ENCODE results near the gene GPC3.
"Not testable (repeated sequence)": the region's sequence is repeated elsewhere in the genome, so short reads cannot be mapped to it uniquely, and the experiment has no call there.

The GPC3 gene

DNA sequence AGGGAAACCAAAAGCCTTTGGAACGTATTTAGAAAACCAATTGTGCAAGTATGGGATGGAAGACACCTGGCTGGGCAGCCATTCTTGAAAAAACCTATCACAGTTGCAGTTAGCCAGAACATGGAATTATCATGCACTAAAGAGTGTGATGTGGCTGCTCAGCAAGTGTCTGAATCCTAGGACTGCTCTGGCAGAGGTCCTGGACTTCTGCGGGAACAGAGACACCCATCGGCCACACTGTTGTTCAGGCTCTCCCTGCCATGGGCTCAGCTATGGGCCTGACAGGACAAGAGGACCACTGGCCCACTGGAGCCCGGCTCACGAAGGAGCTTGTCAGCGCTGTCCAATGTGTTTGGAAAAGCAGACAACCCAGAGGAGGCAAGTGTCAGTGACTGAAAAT is 454.4 kb downstream of the GPC3 start:
- in situ Hi-C loops (cut with MboI; ENCODE audit: low pct_unique_long_range_greater_than_20kb, low sequenced_read_pairs, unreplicated experiment) = no loop called here
- TF ChIP-seq, protein P1, sequence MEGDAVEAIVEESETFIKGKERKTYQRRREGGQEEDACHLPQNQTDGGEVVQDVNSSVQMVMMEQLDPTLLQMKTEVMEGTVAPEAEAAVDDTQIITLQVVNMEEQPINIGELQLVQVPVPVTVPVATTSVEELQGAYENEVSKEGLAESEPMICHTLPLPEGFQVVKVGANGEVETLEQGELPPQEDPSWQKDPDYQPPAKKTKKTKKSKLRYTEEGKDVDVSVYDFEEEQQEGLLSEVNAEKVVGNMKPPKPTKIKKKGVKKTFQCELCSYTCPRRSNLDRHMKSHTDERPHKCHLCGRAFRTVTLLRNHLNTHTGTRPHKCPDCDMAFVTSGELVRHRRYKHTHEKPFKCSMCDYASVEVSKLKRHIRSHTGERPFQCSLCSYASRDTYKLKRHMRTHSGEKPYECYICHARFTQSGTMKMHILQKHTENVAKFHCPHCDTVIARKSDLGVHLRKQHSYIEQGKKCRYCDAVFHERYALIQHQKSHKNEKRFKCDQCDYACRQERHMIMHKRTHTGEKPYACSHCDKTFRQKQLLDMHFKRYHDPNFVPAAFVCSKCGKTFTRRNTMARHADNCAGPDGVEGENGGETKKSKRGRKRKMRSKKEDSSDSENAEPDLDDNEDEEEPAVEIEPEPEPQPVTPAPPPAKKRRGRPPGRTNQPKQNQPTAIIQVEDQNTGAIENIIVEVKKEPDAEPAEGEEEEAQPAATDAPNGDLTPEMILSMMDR (IDR thresholded peaks at IDR 0.05; ENCODE audit: extremely low read depth, insufficient read depth, missing control alignments) = no peak
- DNase-seq (ENCODE audit: low spot score) = no peak

DNA sequence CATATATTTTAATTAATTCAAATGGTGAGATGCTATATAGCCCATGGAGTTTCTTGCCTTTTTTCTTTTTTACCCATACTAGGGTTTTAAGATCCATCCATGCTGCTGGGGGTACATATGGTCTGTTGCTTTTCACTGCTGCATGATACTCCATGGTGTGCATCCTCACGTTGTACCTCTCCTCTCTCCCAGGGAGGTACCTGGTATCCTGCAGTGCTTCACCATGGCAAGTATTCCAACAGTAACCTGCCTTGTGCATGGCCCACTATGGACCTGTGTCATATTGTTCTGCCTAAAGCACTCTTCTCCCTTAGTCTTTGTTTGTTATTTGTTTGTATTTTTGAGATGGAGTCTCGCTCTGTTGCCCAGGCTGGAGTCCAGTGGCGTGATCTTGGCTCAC is 455.8 kb downstream of the GPC3 start:
- no peak for DNase-seq (ENCODE audit: low spot score)
- TF ChIP-seq, protein P1 (IDR thresholded peaks at IDR 0.05; ENCODE audit: extremely low read depth, insufficient read depth, missing control alignments) = no peak
- in situ Hi-C loops (cut with MboI; ENCODE audit: low pct_unique_long_range_greater_than_20kb, low sequenced_read_pairs, unreplicated experiment) = no loop called here

DNA sequence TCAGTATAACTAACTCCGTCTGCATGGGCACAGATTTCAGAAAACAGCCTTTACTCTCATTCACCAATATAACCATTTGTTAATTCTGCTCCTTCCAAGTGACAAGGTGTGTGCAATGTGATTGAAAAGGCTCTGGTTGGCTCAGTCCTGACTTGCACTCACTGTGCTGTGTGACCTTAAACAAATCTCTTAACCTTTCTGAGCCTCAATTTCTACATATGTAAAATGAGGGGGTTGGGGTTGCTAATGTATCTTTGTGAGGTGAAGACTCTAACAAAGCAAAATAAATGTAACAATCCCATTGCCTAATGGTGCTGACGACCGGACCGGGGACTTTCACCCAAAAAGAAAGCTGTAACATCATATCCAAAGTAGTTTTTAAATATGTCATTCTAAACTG is 457.6 kb downstream of the GPC3 start:
- TF ChIP-seq, protein P1 (IDR thresholded peaks at IDR 0.05; ENCODE audit: extremely low read depth, insufficient read depth, missing control alignments) = no peak
- no peak for DNase-seq (ENCODE audit: low spot score)
- in situ Hi-C loops (cut with MboI; ENCODE audit: low pct_unique_long_range_greater_than_20kb, low sequenced_read_pairs, unreplicated experiment) = no loop called here

DNA sequence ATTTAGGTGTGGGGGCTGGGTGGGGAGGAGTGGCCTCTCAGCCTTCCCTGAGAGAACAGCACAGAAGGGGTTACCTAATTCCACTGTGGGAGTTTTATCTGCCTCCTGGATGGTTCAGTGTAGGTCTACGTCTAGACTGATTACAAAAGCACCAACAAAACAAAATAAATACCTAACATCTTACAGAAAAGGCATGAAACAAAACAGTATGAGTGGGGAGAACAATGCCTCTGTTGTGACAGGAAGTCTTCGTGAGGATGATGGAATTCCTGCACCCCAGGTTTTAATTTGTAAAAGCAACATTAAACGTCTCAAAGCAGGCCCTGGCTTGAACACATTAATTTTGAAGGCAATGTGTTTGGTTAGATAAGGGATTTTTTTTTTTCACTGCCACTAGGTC is 458.0 kb downstream of the GPC3 start:
- TF ChIP-seq, protein P1 (IDR thresholded peaks at IDR 0.05; ENCODE audit: extremely low read depth, insufficient read depth, missing control alignments) = no peak
- in situ Hi-C loops (cut with MboI; ENCODE audit: low pct_unique_long_range_greater_than_20kb, low sequenced_read_pairs, unreplicated experiment) = no loop called here

DNA sequence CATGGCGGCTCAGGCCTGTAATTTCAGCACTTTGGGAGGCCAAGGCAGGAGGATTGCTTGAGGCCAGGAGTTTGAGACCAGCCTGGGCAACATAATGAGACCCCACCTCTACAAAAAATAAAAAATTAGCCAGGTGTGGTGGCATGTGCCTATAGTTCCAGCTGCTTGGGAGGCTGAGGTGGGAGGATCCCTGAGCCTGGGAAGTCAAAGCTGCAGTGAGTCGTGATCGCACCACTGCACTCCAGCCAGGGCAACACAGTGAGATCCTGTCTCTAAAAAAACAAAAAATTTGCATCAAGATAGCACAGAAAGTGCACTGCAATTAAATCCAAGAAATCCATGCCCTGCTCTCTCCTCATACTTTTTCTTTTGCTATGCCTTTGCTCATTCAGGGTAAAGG is 458.6 kb downstream of the GPC3 start:
- in situ Hi-C loops (cut with MboI; ENCODE audit: low pct_unique_long_range_greater_than_20kb, low sequenced_read_pairs, unreplicated experiment); DNase-seq (ENCODE audit: low spot score): not testable (repeated sequence)

More for the DNA sequence above, 458.0 kb downstream of the GPC3 start:
- no peak for DNase-seq (ENCODE audit: low spot score)

DNA sequence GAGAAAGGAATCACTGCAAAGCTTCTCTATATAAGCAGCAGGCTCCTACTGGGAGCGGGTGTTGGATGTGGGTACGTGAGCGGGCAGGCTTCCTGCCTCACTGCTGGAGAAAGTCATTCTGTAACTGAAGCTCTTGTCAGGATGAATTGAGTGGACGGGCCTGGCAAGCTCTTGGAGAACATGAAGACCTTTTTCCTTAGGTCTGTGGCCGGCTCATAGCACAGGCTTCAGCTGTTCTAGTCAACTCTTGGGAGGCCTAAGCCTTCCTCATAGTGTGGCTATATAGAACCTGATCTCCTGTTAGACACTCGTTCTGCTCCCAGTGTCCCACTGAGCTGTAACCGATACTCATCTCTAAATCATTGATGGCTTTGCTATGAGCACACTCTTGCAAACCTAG is 461.9 kb downstream of the GPC3 start:
- DNase-seq (ENCODE audit: low spot score) = no peak
- in situ Hi-C loops (cut with MboI; ENCODE audit: low pct_unique_long_range_greater_than_20kb, low sequenced_read_pairs, unreplicated experiment) = no loop called here
- TF ChIP-seq, protein P1 (IDR thresholded peaks at IDR 0.05; ENCODE audit: extremely low read depth, insufficient read depth, missing control alignments) = no peak

DNA sequence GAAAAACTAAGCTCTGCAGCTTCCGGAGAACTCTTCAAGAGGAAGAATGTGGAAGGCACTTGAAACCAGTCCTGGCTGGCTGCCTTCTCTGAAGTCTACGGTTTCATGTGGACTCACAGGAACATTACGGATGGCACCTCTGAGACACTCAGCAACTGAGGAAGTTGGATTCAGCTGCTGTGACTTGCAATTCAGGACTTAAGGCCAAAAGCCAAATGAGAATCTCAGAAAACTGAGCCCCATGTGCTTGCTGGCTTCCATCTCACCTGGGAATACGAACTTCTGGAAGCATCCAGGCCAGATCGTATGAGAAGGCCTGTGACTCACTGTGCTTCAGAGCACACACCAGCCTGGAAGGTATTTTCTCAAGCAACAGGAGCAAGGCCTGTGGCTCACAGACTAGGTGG is 462.3 kb downstream of the GPC3 start:
- no peak for DNase-seq (ENCODE audit: low spot score)
- in situ Hi-C loops (cut with MboI; ENCODE audit: low pct_unique_long_range_greater_than_20kb, low sequenced_read_pairs, unreplicated experiment) = no loop called here
- TF ChIP-seq, protein P1 (IDR thresholded peaks at IDR 0.05; ENCODE audit: extremely low read depth, insufficient read depth, missing control alignments) = no peak
